ENCODE measurements around the gene RABL6.
"Not testable (repeated sequence)": the region's sequence is repeated elsewhere in the genome, so short reads cannot be mapped to it uniquely, and the experiment has no call there.

The RABL6 gene

DNA sequence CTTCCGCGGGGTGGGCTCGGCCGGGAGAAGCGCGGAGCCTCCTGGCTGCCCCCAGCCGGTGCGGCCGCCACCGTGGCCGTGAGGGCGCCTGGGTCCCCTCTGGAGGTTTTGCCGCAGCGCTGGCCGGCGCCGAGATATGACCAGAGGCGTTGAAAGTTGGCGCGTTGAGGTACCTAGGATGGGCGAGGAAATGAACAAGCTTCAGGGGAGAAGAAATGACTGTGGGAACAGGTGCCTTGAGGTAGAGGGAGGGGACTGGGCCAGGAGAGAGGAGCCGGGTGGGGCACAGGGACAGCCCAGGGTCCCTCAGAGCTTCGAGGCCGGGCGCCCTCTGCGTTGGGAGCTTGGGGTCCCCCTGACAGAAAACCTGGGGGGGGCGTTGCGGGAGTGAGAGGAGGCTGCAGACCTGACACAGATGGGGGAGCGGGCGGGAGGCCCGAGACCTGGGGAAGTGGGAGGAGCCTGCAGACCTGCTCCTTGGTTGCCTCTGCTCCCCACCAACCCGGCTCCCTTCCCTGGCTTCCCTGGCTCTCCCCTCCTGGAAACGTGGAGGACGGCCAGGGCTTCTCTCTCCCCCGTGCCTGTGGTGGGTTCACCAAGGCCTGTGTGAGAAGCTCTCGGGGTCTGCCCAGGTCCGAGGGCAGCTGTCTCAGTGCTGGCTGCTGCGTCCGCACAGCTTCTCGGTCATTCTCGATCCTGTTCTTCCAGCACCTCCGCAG is 14.2 kb downstream of the RABL6 start:
- no peak for DNase-seq (ENCODE audit: low spot score)

DNA sequence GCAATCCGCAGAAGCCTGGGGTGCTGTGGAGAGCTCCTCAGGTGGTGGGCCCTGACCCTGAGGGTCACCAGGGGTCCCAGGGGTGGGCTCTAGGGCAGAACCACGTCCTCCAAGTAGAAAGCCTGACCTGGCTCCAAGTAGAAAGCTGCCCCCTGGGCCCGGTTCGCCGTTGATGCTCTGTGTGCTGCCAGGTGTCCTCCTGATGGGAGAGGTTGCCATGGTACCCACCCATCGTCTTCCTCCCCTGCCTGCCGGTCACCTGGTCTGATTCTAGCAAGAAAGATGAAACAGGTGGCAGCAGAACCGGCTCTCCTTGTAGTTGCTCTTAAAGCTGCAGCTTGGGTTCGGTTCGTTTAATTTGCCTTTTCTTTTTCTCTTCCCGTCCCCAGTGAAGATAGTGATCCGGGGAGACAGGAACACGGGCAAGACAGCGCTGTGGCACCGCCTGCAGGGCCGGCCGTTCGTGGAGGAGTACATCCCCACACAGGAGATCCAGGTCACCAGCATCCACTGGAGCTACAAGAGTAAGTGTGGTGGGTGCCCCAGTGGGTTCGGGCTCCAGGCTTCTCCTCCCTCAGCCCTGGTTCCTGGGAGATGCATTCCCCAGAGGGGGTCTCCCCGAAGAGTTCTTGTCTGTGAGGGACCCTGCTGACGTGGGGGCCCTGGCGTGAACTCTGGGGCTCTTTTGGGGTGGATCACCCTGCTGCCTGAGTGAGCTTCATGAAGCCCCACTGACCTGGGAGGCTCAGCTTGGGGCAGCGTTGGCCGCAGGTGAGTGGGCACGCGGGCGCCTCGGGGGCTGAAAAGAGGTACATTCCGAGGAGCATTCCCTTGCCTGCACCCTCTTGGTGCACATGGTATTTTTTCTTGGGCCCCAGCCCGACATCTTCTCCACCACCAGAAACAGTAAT is 15.6 kb downstream of the RABL6 start:
- DNase-seq (ENCODE audit: low spot score) = no peak

DNA sequence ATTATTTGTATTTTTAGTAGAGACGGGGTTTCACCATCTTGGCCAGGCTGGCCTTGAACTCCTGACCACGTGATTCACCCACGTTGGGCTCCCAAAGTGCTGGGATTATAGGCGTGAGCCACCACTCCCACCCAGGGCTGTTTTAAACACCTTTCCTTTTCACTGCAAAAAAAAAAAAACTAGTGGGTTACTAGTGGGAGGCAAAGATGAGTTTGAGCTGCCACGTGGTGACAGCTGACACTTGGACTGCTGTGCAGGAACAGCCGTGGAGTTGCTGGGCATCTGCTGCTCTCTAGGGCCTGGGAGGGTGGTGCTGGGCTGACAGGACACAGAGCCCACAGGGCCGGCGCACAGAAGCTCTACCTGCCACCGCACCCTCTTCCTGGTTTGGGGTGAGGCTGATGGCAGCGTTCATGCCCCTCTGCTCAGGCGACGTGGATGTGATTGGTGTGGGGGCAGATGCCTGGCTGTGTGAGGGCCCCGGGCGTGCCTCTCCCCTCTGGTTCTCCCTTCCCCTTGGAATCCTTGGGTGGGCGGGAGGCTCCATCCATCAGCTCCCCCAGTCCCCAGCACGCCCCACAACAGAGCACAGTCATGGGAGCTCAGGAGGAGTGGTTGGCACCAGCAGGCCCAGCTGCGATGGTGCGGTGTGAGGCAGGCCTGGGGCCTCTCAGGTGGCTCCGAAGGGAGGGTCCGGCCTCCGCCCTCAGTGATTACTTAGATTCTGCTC is 16.9 kb downstream of the RABL6 start:
- no peak for DNase-seq (ENCODE audit: low spot score)

DNA sequence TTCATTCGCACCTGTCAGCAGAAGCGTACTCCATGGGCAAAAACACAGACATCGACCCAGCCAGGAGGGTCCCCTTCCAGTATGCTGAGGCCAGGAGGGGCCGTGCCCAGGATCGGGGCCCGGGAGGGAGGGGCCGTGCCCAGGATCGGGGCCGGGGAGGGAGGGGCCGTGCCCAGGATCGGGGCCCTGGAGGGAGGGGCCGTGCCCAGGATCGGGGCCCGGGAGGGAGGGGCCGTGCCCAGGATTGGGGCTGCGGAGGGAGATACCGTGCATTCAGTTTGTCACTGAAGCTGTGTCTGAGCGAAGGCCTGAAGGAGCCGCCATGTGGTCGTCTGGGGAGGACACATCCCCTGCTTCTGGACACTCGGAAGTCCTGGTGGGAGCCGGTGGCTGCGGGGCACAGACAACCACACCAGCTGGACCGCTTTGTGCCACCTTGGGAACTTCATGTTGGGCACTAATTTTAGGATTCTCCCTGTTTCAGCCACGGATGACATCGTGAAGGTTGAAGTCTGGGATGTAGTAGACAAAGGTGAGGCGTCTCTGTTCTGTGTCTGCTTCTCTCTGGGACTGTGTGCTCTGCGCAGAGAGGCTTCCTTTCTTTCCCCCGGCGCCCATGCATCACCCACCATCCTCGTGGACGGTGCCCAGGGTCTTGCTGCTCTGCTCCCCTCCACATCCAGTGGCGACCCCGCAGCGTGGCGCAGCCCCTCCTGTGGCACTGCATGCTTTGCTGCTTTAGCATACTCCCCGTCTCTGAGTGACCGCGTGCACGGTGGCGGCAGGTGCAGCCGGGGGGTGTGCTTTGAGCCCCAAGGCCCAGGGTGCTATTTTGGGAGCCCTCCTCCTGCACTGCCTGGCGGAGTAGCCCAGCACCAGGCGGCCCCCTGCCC is 17.8 kb downstream of the RABL6 start:
- no peak for DNase-seq (ENCODE audit: low spot score)

DNA sequence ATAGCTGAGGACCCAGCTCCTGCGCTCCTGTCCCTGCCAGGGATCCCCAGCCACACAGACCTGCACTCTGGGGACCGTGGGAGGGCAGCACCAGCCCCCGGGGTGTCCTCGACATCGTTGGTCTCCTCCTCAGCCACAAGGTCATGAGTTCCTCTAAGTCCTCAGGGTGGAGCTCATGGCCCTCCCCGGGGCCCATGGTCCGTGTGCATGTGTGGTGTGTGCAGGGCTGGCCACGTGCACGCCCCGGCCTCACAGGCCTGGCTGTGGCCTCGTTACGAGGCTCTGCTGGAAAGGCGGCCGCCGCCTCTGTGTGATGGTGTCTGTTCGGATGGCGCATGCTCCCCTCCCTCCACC is 18.4 kb downstream of the RABL6 start:
- no peak for DNase-seq (ENCODE audit: low spot score)

DNA sequence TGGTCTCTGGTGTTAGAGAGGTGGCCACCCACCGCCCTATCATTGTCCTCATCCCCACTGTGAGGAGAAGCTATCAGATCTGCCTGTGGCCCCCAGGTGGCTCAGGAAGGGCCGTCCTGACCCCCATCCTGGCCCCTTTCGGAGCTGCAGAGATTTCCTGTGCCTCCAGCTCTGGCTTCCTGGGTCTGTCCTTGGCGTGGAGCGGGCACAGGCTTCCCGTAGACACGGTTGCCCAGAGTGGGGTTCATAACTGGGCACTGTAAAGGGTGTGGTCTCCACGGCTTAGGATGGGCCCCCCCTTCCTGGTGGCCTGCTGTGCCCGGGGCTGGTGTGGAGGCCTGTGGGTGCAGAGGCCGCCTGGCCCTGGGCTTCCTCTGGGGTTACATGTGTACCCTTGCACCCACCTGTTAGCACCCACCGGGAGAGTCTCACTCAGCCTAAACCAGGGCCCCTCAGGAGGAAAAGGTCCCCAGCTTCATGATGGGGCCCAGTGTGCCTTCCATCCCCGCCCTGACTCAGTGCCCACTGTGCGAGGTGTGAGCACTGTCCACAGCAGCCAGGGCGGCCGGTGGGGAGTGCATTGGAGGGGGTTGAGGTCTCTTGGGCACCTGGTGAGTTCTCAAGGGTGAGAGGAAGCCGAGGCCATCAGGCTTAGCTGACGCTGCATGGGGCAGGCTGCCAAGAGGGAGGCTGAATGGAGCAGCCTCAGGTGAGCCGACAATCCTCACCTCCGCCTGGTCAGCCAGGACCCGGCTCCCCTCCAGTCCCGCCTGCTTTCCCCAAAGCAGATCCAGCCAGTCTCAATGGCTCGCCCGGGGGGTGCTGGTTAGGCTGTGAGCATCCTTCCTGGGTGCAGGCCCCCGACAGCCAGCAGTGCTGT is 19.2 kb downstream of the RABL6 start:
- DNase-seq (ENCODE audit: low spot score) = no peak

DNA sequence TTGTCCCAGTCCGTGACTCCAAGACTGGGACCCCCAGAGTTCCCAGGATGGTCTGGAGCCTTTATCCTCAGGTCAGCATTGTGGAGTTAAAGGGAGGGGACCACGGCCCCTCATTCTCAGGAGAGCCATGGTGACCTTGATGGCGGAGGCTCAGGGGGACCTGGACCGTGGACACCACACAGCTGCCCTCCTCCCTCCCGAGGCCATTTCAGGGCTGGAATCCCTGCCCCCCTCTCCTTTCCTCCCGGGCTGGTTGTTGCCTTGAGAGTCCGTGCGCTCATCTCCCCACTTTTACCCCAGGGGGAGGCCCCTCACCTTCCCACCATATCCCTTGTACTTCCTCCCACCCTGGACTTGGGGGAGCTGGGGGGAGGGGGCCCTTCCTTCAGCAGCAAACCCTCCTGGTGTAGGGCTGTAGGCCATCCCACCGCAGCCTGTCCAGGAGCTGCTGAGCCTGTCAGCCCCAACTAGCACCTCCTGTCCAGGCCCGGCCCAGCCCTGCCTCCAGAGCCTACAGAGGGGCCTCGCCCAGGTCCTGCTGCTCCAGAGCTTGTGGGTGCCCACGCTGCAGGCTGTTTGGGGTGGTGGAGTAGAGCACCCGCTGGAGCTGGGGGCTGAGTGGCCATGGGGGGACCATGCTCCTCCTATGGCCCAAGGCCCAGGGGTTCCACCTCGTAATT is 20.2 kb downstream of the RABL6 start:
- DNase-seq (ENCODE audit: low spot score) = no peak

DNA sequence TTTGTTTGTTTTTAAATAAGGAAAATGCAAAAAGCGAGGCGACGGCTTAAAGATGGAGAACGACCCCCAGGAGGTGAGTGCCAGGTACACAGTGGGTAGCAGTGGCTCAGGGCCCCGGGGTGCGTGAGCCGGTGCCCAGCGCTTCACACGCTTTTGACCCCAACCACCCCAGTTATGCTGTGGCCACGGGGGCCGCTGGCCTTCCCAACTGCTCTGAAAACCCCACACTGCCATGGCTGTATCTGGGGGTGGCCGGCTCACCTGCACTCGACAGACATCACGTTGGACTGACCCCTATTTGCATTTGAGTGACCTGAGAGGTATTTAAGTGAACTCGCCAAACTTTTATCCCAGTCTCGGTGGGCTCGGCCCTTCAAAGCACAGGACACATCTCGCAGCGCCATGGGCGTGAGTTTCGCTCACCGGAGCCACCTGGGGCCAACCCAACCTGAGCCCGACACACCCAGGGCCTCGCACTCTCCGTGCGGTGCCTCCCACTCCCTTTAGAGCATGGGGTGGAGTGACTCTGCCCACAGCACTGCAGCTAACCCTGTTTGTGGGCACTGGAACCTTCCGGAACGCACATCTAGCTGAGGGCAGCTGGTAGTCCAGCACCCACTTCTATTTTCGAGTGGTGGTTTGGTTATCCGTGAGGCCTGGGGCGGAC is 20.9 kb downstream of the RABL6 start:
- DNase-seq (ENCODE audit: low spot score) = no peak

DNA sequence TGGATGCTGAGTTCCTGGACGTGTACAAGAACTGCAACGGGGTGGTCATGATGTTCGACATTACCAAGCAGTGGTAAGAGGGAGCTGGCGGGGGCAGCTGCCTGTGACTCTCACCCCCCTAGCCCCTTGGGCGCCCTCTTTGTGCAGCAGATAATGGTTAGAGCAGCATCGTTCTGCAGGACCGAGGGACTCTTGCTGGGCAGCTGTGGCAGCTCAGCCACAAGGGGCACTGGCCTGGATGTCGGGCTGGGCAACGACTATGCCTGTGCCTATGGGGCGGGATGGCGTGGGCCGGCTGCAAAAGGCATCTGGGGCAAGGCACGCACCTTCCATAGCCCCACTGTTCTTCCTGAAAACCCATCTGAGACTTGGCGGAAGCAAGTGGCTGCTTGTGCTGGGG is 21.7 kb downstream of the RABL6 start:
- no peak for DNase-seq (ENCODE audit: low spot score)

DNA sequence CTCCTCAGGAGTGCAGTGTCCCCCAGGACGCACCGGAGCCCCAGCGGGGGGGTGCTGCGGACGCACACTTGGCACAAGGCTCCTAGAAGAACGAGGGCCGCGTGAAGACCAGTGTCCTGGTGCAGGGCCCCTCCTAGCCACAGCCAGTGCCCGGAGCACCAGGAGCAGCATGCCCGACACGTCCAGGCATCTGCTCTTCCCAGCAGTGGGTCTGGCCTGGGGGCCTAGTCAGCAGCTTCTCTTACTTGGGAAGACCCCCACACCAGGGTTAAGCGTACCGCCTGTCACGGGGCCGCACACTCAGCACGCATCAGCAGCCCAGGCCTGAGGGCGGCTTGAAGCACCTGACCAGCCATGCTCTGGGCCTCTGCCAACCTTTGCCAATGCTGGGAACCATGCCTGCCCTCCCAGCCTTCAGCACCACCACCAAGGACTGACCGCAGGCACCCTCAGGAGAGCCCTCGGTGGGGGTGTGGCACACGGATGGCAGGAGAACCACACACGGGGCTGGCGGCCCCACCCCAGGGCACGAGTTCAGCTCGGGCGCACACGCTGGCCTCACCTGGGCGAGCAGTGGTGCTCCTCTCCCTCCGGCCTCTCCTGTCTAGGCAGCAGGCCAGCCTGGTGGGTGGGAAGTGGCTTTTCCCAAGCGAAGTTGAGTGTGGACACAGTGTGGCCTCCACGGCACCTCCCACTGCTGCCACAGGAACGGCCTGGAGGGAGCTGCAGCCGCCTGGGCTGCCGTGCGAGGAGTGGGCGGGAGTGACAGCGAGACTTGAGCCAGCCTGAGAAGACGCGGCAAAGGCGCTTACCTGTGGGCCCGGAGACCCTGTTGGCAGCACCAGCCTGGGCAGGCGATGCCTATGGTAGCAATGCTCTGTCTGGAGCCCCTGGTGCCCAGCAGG is 22.5 kb downstream of the RABL6 start:
- DNase-seq (ENCODE audit: low spot score) = no peak

DNA sequence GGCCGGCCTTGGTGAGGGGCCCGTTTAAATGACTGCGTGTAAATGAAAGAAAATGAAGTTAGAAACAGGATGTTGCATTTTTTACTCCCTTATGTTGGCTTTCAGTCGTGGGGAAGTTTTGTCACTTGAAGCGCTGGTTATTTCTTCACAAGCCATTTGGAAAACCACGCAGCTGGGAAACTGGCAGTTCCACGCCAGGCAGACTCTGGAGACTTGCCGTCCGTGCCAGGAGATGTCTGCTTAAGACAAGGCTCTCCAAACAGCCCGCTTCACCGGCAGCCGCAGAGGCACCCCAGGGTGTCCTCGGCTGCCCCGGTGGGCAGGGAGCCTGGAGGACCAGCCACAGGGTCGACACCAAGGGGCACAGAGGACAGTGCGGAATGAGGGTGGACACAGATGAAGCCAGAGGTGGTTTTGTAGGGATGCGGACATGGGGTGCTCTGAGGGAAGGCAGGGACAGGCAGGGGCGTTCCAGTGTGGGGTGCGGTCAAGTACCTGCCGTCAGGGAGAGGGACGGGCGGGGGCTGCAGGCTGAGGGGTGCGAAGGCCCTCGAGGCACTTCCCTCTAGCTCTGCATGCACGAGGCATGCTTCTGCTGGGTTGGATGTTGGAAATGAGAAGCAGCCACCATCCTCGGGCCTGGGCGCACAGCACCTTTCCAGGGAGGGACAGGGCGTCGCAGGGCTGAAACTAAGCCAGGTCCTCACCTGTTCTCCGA is 23.4 kb downstream of the RABL6 start:
- DNase-seq (ENCODE audit: low spot score) = no peak

DNA sequence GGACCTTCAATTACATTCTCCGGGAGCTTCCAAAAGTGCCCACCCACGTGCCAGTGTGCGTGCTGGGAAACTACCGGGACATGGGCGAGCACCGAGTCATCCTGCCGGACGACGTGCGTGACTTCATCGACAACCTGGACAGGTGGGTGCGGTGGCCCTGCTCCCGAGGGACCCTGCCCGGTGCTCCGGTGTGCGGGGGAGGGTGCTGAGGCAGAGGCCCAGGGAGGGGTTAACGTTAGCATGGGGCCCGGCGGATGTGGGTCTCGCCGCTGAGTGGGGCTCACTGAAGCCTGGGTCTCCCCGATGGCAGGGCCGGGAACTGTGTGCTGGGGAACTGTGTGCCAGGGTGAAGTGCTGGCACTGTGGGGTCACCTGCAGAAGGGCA is 24.0 kb downstream of the RABL6 start:
- DNase-seq (ENCODE audit: low spot score) = no peak

DNA sequence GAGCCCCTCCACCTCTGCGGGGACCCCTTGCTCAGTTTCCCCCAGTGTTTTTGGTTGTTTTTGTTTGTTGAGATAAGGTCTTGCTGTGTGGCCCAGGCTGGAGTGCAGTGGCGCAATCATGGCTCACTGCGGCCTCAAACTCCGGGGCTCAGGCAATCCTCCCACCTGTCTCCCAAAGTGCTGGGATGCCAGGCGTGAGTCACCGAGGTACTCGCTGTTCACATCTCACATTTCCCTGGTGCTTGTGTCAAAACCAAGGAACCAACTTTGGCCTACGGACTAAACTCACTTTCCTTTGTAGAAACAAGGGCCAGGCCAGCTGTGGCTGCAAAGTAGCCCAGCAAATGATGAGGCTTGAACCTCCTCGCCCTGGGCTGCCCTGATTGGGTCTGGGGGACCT is 24.8 kb downstream of the RABL6 start:
- no peak for DNase-seq (ENCODE audit: low spot score)

DNA sequence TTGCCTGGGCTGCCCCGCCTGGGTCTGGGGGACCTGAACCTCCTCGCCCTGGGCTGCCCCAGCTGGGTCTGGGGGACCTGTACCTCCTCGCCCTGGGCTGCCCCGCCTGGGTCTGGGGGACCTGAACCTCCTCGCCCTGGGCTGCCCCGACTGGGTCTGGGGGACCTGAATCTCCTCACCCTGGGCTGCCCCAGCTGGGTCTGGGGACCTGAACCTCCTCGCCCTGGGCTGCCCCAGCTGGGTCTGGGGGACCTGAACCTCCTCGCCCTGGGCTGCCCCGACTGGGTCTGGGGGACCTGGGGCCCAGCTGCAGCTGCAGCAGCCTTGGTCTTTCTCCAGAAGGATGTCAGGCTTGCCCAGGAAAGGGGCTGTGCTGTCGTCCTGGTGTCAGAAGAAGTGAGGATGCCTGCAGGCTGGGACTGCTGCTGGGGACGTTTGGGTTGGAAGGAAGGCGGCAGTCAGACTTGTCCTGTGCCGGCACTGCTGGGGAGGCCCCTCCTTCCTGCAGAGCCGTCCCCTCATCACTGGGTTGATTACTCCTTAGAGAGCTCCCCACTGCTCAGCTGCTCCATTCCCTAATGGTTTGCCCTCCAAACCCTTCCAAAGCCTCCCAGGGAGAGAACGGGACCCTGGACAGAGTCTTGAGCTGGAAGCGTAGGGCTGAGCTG is 25.8 kb downstream of the RABL6 start:
- DNase-seq (ENCODE audit: low spot score) = not testable (repeated sequence)

DNA sequence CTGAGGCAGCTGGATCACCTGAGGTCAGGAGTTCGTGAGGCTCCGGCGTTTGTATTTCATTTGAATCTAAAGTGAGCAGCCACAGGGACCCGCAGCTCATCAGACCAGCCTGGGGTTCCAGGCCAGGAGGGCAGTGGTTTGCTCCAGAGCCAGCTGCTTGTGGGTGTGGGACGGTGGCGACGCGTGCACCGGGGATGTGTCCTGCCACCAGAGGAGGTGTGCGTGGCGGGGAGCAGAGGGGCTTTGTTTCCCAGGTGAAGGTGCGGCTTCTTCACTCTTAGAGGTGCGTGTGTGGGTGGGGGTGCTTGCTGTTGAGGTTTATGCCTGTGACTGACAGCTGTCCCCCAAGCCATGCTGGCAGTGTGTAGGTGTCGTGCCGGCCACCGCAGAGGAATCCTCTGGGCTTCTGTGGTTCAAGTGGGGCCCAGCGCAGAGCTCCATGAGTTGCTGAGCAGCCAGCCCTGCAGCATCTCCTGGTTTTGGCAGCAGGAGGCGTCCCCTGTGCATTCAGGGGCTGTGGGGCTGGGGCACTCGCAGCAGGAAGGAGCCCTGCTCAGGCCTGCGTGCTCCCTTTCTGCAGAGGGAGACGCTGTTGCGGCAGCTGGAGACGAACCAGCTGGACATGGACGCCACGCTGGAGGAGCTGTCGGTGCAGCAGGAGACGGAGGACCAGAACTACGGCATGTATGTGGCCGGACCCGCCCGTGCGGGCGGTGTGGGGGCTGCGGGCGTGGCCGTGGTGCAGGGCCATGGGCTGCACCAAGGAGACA is 27.6 kb downstream of the RABL6 start:
- no peak for DNase-seq (ENCODE audit: low spot score)
